SU-DHL-6 (cell line): ENCODE data around the gene LLGL2.
"Not testable (repeated sequence)": the region's sequence is repeated elsewhere in the genome, so short reads cannot be mapped to it uniquely, and the experiment has no call there.

ENCODE experiments used
- H2AFZ ChIP-seq: fragments of 200-600 bp; sonication (generic); 2 replicates; pipeline ENCODE4 v1.6.1; 2014; ENCODE audit warnings: low read depth, mild to moderate bottlenecking, moderate library complexity, mixed read lengths, antibody characterized with exemption, low read length; ENCODE audit not compliant: severe bottlenecking
- H3F3A ChIP-seq: fragments of 200-600 bp; shearing (Covaris generic); 2 replicates; pipeline ENCODE4 v1.6.0; 2016; ENCODE audit warnings: antibody characterized with exemption, mild to moderate bottlenecking; ENCODE audit not compliant: insufficient read depth
- H3K27ac ChIP-seq: fragments of 200-600 bp; sonication (generic); 2 replicates; pipeline ENCODE4 v1.5.1; 2016; ENCODE audit warnings: low read depth, mild to moderate bottlenecking, low read length, moderate library complexity, mixed read lengths
- H3K27me3 ChIP-seq: fragments of 200-600 bp; sonication (generic), shearing (Covaris generic); 2 replicates; pipeline ENCODE4 v1.6.0; 2014; ENCODE audit warnings: mild to moderate bottlenecking, low read length
- H3K36me3 ChIP-seq: fragments of 200-600 bp; sonication (generic); 2 replicates; pipeline ENCODE4 v1.6.1; 2014; ENCODE audit warnings: mild to moderate bottlenecking, low read length, mixed read lengths
- H3K4me2 ChIP-seq: fragments of 300-600, 200-600 bp; shearing (Covaris generic), sonication (generic); 2 replicates; pipeline ENCODE4 v1.6.0; 2014; ENCODE audit warnings: low read length, low read depth, mild to moderate bottlenecking; ENCODE audit not compliant: poor library complexity, severe bottlenecking
- H3K4me3 ChIP-seq: fragments of 200-600 bp; sonication (generic); 2 replicates; pipeline ENCODE4 v1.5.1; 2014; ENCODE audit warnings: antibody characterized with exemption, low read length, mild to moderate bottlenecking, mixed read lengths; ENCODE audit not compliant: insufficient read depth, poor library complexity, severe bottlenecking
- H3K79me2 ChIP-seq: fragments of 200-600 bp; sonication (generic); 2 replicates; pipeline ENCODE4 v1.6.1; 2014; ENCODE audit warnings: mild to moderate bottlenecking, low read length, moderate library complexity; ENCODE audit not compliant: insufficient read depth
- H3K9ac ChIP-seq: fragments of 200-600 bp; sonication (generic); 2 replicates; pipeline ENCODE4 v1.7.0; 2014; ENCODE audit warnings: mild to moderate bottlenecking, low read length
- H3K9me2 ChIP-seq: fragments of 200-600 bp; sonication (generic); replicated peaks from 2 replicates; pipeline ENCODE4 v1.6.1; 2014; ENCODE audit warnings: low read length; ENCODE audit not compliant: insufficient read depth
- H3K9me3 ChIP-seq: fragments of 200-600 bp; sonication (generic); 2 replicates; pipeline ENCODE4 v1.6.1; 2014; ENCODE audit warnings: low read length, mixed read lengths; ENCODE audit not compliant: insufficient read depth
- H4K20me1 ChIP-seq: fragments of 200-600 bp; sonication (generic); 2 replicates; pipeline ENCODE4 v1.6.1; 2014; ENCODE audit warnings: low read depth, mild to moderate bottlenecking, antibody characterized with exemption, low read length, moderate library complexity, mixed read lengths
- CTCF ChIP-seq: fragments of 200-600 bp; sonication (generic); IDR thresholded peaks from one replicate; pipeline ENCODE4 v1.5.1; 2017; ENCODE audit warnings: antibody characterized with exemption, mild to moderate bottlenecking, low read length, moderate library complexity; ENCODE audit not compliant: insufficient read depth, poor library complexity, severe bottlenecking
- EZH2phosphoT487 ChIP-seq: fragments of 200-600 bp; sonication (generic), shearing (Covaris generic); conservative IDR thresholded peaks from 2 replicates; pipeline ENCODE4 v1.6.1; 2018; ENCODE audit warnings: mild to moderate bottlenecking, antibody characterized with exemption, low read length, moderate library complexity, mixed read lengths

LLGL2 gene

GRCh38 chr17:75575197-75575596, 49.7 kb downstream of the LLGL2 start:
- Histone ChIP-seq H3K9ac (no peak overlapping the region), H4K20me1 (no peaks in the 10 kb centered on the region), H3K4me2 (no peak overlapping the region), H3K27ac (no peak overlapping the region), H3K4me3 (no peak overlapping the region), H2AFZ (no peak overlapping the region), H3K79me2 (no peaks in the 10 kb centered on the region), H3K9me3 (no peaks in the 10 kb centered on the region), H3K9me2 (no peaks in the 10 kb centered on the region), H3K27me3 (no peaks in the 10 kb centered on the region), H3F3A (no peaks in the 10 kb centered on the region), H3K36me3 (no peaks in the 10 kb centered on the region)
- TF ChIP-seq CTCF, result no peak
- TF ChIP-seq EZH2phosphoT487, result no peak

- TF ChIP-seq EZH2phosphoT487 (no peak), CTCF (no peak)
- no peaks in the 10 kb centered on the region for H3K27me3 ChIP-seq
- H3K4me2 ChIP-seq, result no peak overlapping the region
- H3K36me3 ChIP-seq, result no peaks in the 10 kb centered on the region
- no peak overlapping the region for H2AFZ ChIP-seq
- no peaks in the 10 kb centered on the region for H3K79me2 ChIP-seq
- no peaks in the 10 kb centered on the region for H3K9me2 ChIP-seq
- H3K4me3 ChIP-seq, result no peak overlapping the region
- H4K20me1 ChIP-seq, result no peaks in the 10 kb centered on the region
- H3K27ac ChIP-seq, result no peak overlapping the region
- no peaks in the 10 kb centered on the region for H3F3A ChIP-seq
- H3K9ac ChIP-seq, result no peak overlapping the region
- no peaks in the 10 kb centered on the region for H3K9me3 ChIP-seq
These were observed 50.2 kb downstream of the LLGL2 start for GRCh38 chr17:75575728-75576127.

GRCh38 chr17:75576661-75577060, 51.2 kb downstream of the LLGL2 start:
- no peaks in the 10 kb centered on the region for H3K27me3 ChIP-seq
- no peak for TF ChIP-seq CTCF
- no peak for TF ChIP-seq EZH2phosphoT487

GRCh38 chr17:75581121-75581725, 55.7 kb downstream of the LLGL2 start:
- H3K36me3 ChIP-seq, H4K20me1 ChIP-seq, H3K79me2 ChIP-seq, H3K27me3 ChIP-seq, H3K9ac ChIP-seq, H3K9me2 ChIP-seq, H3K27ac ChIP-seq, H3F3A ChIP-seq, H3K9me3 ChIP-seq, H3K4me2 ChIP-seq, H3K4me3 ChIP-seq, H2AFZ ChIP-seq: not testable (repeated sequence)

More at GRCh38 chr17:75576661-75577060, 51.2 kb downstream of the LLGL2 start:
- no peaks in the 10 kb centered on the region for H3K9me2 ChIP-seq
- no peaks in the 10 kb centered on the region for H3K79me2 ChIP-seq
- no peak overlapping the region for H3K9ac ChIP-seq
- no peak overlapping the region for H2AFZ ChIP-seq
- H3K9me3 ChIP-seq, result no peaks in the 10 kb centered on the region
- H3F3A ChIP-seq, result no peaks in the 10 kb centered on the region
- no peaks in the 10 kb centered on the region for H4K20me1 ChIP-seq
- H3K27ac ChIP-seq, result no peak overlapping the region
- no peak overlapping the region for H3K4me2 ChIP-seq
- H3K4me3 ChIP-seq, result no peak overlapping the region
- H3K36me3 ChIP-seq, result no peaks in the 10 kb centered on the region

- not testable (repeated sequence) for H3K9me3 ChIP-seq, H2AFZ ChIP-seq, H3F3A ChIP-seq, H3K36me3 ChIP-seq, H4K20me1 ChIP-seq, H3K4me3 ChIP-seq, H3K9ac ChIP-seq, H3K27ac ChIP-seq, H3K27me3 ChIP-seq, H3K4me2 ChIP-seq, H3K79me2 ChIP-seq, H3K9me2 ChIP-seq
These were observed 57.7 kb downstream of the LLGL2 start for GRCh38 chr17:75583197-75583596.
